Measurements from ENCODE around the gene NCKAP5.

Gene NCKAP5

DNA sequence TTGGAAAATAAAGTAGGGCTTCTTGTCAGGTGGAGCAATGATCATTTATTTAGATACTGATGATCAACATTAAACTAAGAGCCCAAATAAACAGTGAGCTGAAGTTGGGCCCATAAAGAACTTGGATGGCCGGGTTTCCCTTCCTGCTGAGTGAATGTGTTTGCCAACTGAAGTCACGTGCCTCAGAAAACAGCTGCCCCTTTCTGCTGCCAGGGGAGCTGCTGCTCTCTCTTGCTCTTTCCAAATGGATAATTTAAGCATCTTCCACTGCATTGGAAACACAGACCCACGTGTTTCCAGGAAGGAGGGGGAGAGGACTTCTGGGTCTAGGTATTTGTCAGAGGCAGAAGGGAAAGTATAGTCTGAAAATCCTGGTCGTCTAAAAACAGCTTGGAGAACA is 22.9 kb upstream of the NCKAP5 start:
- Mint-ChIP-seq H3K9me3 (no peaks in the 10 kb centered on the region), H3K36me3 (ENCODE audit: low read depth) (no peaks in the 10 kb centered on the region), H3K4me3 (no peak overlapping the region), H3K27me3 (ENCODE audit: low read depth) (no peaks in the 10 kb centered on the region), H3K27ac (no peak overlapping the region), H3K4me1 (ENCODE audit: low read depth) (no peaks in the 10 kb centered on the region)
- no peak for DNase-seq (ENCODE audit: low spot score)

DNA sequence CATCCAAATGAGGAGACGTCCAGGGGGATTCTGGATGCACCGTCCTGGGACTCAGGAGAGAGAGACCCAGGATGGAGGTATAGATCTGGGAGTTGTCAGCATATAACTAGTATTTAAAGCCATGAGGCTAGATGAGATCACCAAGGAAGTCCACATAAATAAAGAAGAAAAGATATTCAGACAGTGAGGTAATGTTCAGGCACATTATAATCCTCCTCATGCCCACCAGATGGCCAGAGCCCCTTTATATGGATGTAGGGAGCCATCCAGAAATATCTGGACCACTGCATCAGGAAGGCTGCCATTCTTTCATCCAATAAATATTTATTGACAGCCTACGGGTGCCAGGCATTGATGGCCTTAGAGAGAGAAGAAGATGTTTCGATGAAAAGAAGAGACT is 21.2 kb upstream of the NCKAP5 start:
- H3K4me1 Mint-ChIP-seq (ENCODE audit: low read depth): no peaks in the 10 kb centered on the region
- H3K4me3 Mint-ChIP-seq: no peak overlapping the region
- no peaks in the 10 kb centered on the region for H3K9me3 Mint-ChIP-seq
- H3K36me3 Mint-ChIP-seq (ENCODE audit: low read depth): no peaks in the 10 kb centered on the region
- H3K27me3 Mint-ChIP-seq (ENCODE audit: low read depth): no peaks in the 10 kb centered on the region
- no peak overlapping the region for H3K27ac Mint-ChIP-seq
- DNase-seq (ENCODE audit: low spot score): no peak

DNA sequence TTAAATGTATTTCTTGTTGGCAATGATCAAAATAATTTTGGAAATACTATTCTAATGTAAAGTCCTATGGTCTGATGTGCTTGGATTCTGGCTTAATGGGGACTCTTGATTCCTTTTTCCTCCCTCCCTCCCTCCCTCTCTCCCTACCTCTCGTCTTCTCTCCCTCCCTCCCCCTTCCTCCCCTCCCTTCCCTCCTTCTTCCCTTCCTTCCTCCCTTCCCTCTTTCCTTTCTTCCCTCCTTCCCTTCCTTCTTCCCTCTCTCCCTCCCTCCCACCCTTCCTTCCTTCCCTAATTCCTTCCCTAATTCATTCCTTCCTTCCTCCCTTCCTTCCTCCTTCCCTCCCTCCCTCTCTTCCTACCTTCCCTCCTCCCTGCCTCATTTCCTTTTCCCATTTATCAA is 19.9 kb upstream of the NCKAP5 start:
- Mint-ChIP-seq H3K36me3 (ENCODE audit: low read depth) (no peaks in the 10 kb centered on the region), H3K9me3 (no peaks in the 10 kb centered on the region), H3K4me1 (ENCODE audit: low read depth) (no peaks in the 10 kb centered on the region), H3K27me3 (ENCODE audit: low read depth) (no peaks in the 10 kb centered on the region), H3K27ac (no peak overlapping the region), H3K4me3 (no peak overlapping the region)
- DNase-seq (ENCODE audit: low spot score): no peak

DNA sequence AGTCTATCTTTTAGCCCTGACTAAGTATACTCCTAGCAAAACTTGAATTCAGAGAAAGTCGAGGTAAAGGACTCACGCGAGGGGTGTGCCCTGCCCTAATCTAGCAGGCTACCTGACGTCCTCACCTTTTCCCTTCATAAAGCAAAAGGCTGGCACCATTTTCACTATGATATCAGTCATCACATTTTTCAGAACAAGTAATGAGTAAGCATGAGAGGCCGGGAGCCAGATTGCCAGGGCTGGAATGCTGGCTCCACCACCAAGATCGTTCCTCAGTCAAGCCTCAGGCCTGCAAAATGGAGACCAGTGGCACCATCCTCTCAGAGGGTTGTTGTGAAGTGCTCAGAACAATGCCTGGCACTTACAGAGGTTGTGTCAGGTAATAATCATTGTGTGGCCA is 18.7 kb upstream of the NCKAP5 start:
- H3K4me1 Mint-ChIP-seq (ENCODE audit: low read depth): no peaks in the 10 kb centered on the region
- H3K36me3 Mint-ChIP-seq (ENCODE audit: low read depth): no peaks in the 10 kb centered on the region
- H3K27me3 Mint-ChIP-seq (ENCODE audit: low read depth): no peaks in the 10 kb centered on the region
- H3K4me3 Mint-ChIP-seq: no peak overlapping the region
- no peak for DNase-seq (ENCODE audit: low spot score)
- no peaks in the 10 kb centered on the region for H3K9me3 Mint-ChIP-seq
- no peak overlapping the region for H3K27ac Mint-ChIP-seq

DNA sequence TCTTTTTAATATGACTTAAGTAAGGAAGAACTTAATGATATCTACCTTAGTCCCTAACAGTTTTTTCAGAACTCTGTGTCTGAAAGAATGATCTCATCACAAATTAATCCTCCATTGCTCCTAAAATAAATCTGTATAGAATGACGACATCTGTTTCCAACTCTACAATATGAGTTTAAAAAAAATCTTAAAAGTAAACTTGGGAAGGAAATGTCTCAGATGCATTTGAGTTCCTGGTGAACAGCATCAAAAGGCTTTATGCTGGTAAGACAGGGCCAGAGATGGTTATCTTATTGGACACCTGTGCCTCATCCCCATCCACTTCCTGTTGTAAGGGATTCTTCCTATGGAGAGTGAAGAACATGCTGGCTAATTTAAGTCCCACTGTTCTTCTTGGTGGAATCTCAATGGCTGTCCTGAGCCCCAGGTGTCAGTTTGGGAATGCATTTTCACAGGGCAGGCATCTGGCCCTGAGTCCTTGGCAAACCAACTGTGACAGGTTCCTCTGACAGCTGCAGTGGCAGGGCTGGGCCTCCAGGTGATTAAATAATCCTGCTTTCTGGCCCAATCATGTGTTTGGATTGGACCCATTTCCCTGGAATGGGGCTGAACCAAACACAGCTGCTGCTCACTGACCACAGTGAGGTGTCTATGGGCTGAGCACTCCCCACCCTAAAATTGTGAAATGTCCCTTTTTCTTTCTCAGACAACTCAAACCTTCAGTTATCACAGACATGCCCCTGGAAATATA is 12.9 kb upstream of the NCKAP5 start:
- no peaks in the 10 kb centered on the region for H3K36me3 Mint-ChIP-seq (ENCODE audit: low read depth)

DNA sequence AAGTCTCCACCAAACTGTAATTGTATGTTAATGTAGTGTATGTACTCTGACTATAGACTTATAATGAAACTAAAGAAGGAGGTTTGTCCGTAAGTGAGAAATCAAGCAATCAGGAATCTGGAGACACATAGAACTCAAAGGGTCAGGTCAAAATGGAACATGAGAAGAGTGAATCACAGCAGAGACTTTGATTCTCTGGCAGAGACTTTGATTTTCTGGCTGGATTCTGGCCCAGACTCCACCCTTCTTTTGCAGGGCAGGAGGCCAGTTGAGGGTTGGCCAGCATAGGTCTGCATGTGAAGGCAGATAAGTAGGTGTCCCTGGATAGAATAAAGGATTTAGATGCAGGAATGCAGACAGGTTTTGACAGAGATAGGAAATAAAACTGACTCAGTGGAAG is 11.0 kb upstream of the NCKAP5 start:
- Mint-ChIP-seq H3K27ac (no peak overlapping the region), H3K4me3 (no peak overlapping the region), H3K4me1 (ENCODE audit: low read depth) (no peaks in the 10 kb centered on the region), H3K27me3 (ENCODE audit: low read depth) (no peaks in the 10 kb centered on the region), H3K36me3 (ENCODE audit: low read depth) (no peaks in the 10 kb centered on the region), H3K9me3 (no peaks in the 10 kb centered on the region)
- no peak for DNase-seq (ENCODE audit: low spot score)

More for the DNA sequence above, 12.9 kb upstream of the NCKAP5 start:
- Mint-ChIP-seq H3K4me3 (no peak overlapping the region), H3K9me3 (no peaks in the 10 kb centered on the region), H3K4me1 (ENCODE audit: low read depth) (no peaks in the 10 kb centered on the region), H3K27me3 (ENCODE audit: low read depth) (no peaks in the 10 kb centered on the region), H3K27ac (no peak overlapping the region)
- DNase-seq (ENCODE audit: low spot score): no peak

DNA sequence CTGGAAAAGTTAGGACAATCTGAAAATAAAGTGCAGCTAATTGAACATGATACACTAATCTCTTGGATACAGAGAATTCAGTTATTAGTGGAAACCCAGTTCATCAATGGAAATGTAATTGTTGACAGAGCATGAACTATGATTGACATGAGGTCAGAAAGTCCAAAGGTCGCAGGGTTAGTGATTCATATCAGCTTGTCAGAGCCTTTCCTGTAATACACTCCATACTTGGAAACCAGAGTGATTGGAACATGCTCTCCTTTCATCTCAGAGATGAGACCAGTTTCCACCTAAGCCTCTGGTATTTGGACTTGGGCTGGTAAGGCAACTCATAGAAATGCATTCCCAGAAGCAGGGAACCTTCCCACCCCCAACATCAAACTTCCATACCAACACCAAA is 8.5 kb upstream of the NCKAP5 start:
- no peak for DNase-seq (ENCODE audit: low spot score)
- Mint-ChIP-seq H3K9me3 (no peaks in the 10 kb centered on the region), H3K27me3 (ENCODE audit: low read depth) (no peaks in the 10 kb centered on the region), H3K4me1 (ENCODE audit: low read depth) (no peaks in the 10 kb centered on the region), H3K4me3 (no peak overlapping the region), H3K27ac (no peak overlapping the region), H3K36me3 (ENCODE audit: low read depth) (no peaks in the 10 kb centered on the region)

DNA sequence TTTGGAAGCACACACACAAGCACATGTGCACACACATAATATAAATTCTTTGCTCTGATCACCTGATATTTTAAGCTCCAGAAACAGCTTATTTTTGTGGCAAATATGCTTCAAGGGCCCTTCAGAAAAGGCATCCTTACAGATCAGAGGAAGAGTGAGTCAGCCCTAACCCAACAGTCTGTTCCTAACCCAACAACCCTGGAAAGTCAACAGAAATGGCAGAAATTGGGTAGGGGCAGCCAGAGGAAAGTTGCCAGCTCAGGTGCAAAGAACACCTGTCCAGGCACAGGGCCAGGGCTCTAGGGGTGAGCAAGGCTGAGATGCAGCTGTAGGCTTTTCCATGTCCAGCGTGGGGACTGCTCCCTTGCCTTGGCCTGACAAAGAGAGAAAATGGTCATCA is 6.4 kb upstream of the NCKAP5 start:
- Mint-ChIP-seq H3K27ac (no peak overlapping the region), H3K27me3 (ENCODE audit: low read depth) (no peaks in the 10 kb centered on the region), H3K4me3 (no peak overlapping the region), H3K4me1 (ENCODE audit: low read depth) (no peaks in the 10 kb centered on the region), H3K36me3 (ENCODE audit: low read depth) (no peaks in the 10 kb centered on the region), H3K9me3 (no peaks in the 10 kb centered on the region)
- DNase-seq (ENCODE audit: low spot score): no peak

DNA sequence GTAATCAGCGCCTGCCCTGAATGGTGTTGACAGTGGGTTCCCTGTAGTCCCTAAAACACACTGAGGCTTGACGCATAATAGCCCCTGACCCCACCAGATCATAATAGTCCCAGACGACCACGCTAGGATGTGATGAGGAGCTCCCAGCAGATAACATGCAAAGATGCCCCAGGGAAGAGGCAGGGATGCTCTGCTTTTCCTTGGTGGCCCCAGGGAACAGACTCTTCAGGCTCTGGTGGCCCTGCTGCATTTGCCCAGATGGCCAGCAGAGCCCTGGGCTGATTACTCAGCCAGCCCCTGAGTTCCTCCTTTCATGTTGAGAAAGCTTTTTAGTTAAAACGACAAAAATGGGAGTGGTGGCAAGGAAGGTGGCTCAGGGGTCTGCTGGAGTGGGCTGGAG is 5.9 kb upstream of the NCKAP5 start:
- Mint-ChIP-seq H3K9me3 (no peaks in the 10 kb centered on the region), H3K4me3 (no peak overlapping the region), H3K27ac (no peak overlapping the region), H3K4me1 (ENCODE audit: low read depth) (no peaks in the 10 kb centered on the region), H3K36me3 (ENCODE audit: low read depth) (no peaks in the 10 kb centered on the region), H3K27me3 (ENCODE audit: low read depth) (peaks cover 2% of the 10 kb centered on the region)
- no peak for DNase-seq (ENCODE audit: low spot score)

DNA sequence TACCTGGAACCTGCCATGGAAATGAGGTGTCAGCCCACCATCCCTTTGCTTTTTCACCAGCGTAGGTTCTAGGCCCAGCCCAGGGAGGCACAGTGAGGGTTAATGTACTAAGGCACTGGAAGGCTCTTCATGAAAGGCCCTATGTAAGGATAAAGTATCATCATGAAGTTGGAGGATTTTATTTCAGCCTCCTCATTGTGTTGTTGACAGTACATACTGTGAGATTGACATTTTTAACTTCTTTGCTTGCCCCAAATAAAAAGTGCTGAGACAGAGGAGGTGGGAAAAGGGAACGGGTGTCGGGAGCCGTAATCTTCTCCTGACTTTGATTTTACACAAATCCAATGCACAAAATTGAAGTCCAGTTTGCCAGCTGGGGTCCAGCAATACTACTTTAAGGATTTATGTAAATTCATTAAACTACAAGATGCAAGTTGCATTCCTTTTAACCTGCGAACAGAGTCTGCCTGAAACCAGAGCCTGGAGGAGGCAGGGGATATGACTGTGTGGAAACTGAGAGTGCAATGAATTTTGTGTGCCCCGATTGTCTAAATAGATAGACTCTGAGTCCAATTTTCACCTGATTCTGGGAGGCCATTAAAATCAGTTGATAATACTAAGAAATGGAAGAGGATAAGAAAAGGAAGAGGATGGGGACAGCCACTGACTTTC is 5.4 kb upstream of the NCKAP5 start:
- H3K9me3 Mint-ChIP-seq: no peaks in the 10 kb centered on the region
- DNase-seq (ENCODE audit: low spot score): no peak
- no peak overlapping the region for H3K27ac Mint-ChIP-seq
- no peak overlapping the region for H3K4me3 Mint-ChIP-seq
- H3K4me1 Mint-ChIP-seq (ENCODE audit: low read depth): no peaks in the 10 kb centered on the region
- H3K36me3 Mint-ChIP-seq (ENCODE audit: low read depth): no peaks in the 10 kb centered on the region
- H3K27me3 Mint-ChIP-seq (ENCODE audit: low read depth): peaks cover 7% of the 10 kb centered on the region

DNA sequence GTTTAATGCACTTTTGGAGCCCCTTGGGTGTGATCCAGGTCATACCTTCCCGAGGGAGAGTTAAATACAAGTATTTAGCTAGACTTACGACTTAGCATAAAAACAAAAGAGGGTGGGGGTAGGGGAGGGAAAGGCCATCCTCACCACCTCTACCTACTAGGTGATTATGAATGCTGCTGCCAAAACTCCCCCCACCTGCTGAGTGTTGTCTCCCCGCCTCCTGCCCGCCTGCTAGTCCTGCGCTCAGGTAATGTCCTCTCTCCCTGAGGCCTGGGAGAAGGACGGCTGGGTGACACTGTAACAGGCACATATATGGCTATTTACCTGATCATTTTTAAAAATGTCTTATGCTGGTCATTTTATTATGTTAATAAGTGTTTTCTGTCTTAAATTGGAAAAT is 3.0 kb upstream of the NCKAP5 start:
- no peak overlapping the region for H3K27ac Mint-ChIP-seq
- peaks cover 21% of the 10 kb centered on the region for H3K27me3 Mint-ChIP-seq (ENCODE audit: low read depth)
- no peak overlapping the region for H3K4me3 Mint-ChIP-seq
- H3K9me3 Mint-ChIP-seq: no peaks in the 10 kb centered on the region
- H3K4me1 Mint-ChIP-seq (ENCODE audit: low read depth): no peaks in the 10 kb centered on the region
- no peak for DNase-seq (ENCODE audit: low spot score)
- H3K36me3 Mint-ChIP-seq (ENCODE audit: low read depth): no peaks in the 10 kb centered on the region

DNA sequence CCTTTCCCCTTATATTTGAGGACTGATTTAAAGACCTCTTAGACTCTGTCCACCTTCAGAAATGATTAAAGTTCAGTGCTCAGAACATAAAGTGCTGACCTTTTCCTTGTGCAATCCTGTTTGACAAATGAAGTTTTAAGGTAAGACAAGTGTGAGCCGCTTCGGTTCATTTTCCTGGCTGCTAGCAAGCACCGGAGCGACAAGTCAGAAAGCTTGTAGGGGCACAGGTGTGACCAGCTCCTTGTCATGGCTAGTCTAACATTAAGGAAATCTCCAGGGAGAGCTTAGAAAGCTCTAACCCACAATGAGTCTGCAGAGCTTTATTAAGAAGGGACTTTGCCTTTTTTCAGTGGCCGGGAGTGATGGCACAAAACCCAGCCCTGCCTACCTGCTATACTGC is 2.3 kb upstream of the NCKAP5 start:
- H3K4me3 Mint-ChIP-seq: no peak overlapping the region
- no peak for DNase-seq (ENCODE audit: low spot score)
- H3K4me1 Mint-ChIP-seq (ENCODE audit: low read depth): no peaks in the 10 kb centered on the region
- no peak overlapping the region for H3K27ac Mint-ChIP-seq
- peaks cover 21% of the 10 kb centered on the region for H3K27me3 Mint-ChIP-seq (ENCODE audit: low read depth)
- no peaks in the 10 kb centered on the region for H3K9me3 Mint-ChIP-seq
- H3K36me3 Mint-ChIP-seq (ENCODE audit: low read depth): no peaks in the 10 kb centered on the region

DNA sequence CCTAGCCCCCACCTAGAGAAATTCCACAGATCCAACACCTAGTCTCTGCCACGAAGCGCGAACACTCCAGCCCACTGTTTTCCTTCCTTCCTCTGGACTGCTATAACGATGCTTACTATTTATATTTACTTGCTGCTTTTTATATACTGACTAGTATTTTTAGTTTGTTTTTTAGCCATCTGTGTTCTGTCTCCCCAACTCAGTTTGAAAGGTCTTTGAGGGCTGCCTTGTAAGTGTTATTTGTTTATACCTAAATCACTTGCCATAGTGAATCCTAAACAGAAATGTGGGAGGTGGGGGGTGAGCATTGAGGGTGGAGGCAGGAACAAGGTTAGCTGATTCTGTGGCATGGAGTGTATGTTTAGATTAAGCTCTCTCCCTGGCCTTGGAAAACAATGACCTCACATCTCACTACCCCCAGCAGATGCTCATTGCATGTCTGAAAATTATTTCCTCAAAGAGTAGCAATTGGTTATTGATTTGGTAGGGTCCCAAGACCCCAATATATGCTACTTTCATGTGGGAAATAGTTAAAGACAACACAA is 1.1 kb upstream of the NCKAP5 start:
- H3K27me3 Mint-ChIP-seq (ENCODE audit: low read depth): peaks cover 21% of the 10 kb centered on the region
- no peak for DNase-seq (ENCODE audit: low spot score)
- H3K9me3 Mint-ChIP-seq: no peaks in the 10 kb centered on the region
- no peak overlapping the region for H3K27ac Mint-ChIP-seq
- no peaks in the 10 kb centered on the region for H3K36me3 Mint-ChIP-seq (ENCODE audit: low read depth)
- no peak overlapping the region for H3K4me3 Mint-ChIP-seq
- no peaks in the 10 kb centered on the region for H3K4me1 Mint-ChIP-seq (ENCODE audit: low read depth)

DNA sequence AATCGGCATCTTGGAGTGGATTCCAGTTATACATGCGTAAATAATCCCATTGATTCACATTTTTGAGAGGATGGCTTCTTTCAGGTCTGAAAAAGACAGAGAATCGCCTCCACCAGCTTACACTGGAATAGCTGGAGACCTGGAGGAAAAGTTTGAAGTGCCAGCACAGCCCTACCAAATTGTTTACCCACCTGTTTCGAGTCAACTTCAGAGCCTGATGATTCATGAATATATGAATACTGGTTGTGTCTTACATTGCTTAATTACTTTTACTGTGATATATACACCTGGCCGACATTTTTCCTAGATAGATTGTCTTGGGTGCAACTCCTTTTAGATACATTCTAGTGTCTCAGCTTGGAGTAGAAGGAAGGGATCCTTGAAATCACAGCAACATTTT is 335 bp upstream of the NCKAP5 start:
- Mint-ChIP-seq H3K27me3 (ENCODE audit: low read depth) (peaks cover 21% of the 10 kb centered on the region), H3K4me3 (no peak overlapping the region)

More for the DNA sequence above, 335 bp upstream of the NCKAP5 start:
- Mint-ChIP-seq H3K27ac (no peak overlapping the region), H3K4me1 (ENCODE audit: low read depth) (no peaks in the 10 kb centered on the region), H3K9me3 (no peaks in the 10 kb centered on the region), H3K36me3 (ENCODE audit: low read depth) (no peaks in the 10 kb centered on the region)
- DNase-seq (ENCODE audit: low spot score): no peak
